Endothelial cell of hepatic sinusoid (primary cell): Measurements from ENCODE around the gene IGF2BP3.
"Not testable (repeated sequence)": the region's sequence is repeated elsewhere in the genome, so short reads cannot be mapped to it uniquely, and the experiment has no call there.

Experiments
- in situ Hi-C: cut with HindIII; loops from 2 replicates; pipeline ENCODE4 v1.10.0; 2017; ENCODE audit warnings: low sequenced_read_pairs

Gene IGF2BP3

GRCh38 chr7:23470330-23471105 lies at the start of gene IGF2BP3:
IGF2BP3 (minus strand) TSS chr7:23470491; CDS start chr7:23470110, 381 bp downstream.
- in situ Hi-C loops: no loop called here

GRCh38 chr7:23514755-23515154 lies 44.5 kb upstream of the IGF2BP3 start:
- in situ Hi-C loops: no loop called here

- in situ Hi-C loops: not testable (repeated sequence)
Observed at GRCh38 chr7:23513746-23514145, 43.5 kb upstream of the IGF2BP3 start.

GRCh38 chr7:23494009-23494408 lies 23.7 kb upstream of the IGF2BP3 start:
- in situ Hi-C loops: no loop called here

GRCh38 chr7:23491502-23491901 lies 21.2 kb upstream of the IGF2BP3 start:
- in situ Hi-C loops: no loop called here

GRCh38 chr7:23490357-23491135 lies 20.3 kb upstream of the IGF2BP3 start:
- in situ Hi-C loops: no loop called here

GRCh38 chr7:23488714-23489113 lies 18.4 kb upstream of the IGF2BP3 start:
- in situ Hi-C loops: not testable (repeated sequence)

GRCh38 chr7:23487670-23488069 lies 17.4 kb upstream of the IGF2BP3 start:
- in situ Hi-C loops: no loop called here

- in situ Hi-C loops: no loop called here
Observed at GRCh38 chr7:23486002-23486773, 15.9 kb upstream of the IGF2BP3 start.

- in situ Hi-C loops: no loop called here
Observed at GRCh38 chr7:23482686-23483085, 12.4 kb upstream of the IGF2BP3 start.

GRCh38 chr7:23477962-23478866 lies 7.9 kb upstream of the IGF2BP3 start:
- in situ Hi-C loops: no loop called here

- in situ Hi-C loops: no loop called here
Observed at GRCh38 chr7:23477157-23477499, 6.8 kb upstream of the IGF2BP3 start.

- in situ Hi-C loops: no loop called here
Observed at GRCh38 chr7:23476286-23477156, 6.2 kb upstream of the IGF2BP3 start.

GRCh38 chr7:23475576-23475839 lies 5.2 kb upstream of the IGF2BP3 start:
- in situ Hi-C loops: no loop called here

- in situ Hi-C loops: no loop called here
Observed at GRCh38 chr7:23474829-23475575, 4.7 kb upstream of the IGF2BP3 start.

- in situ Hi-C loops: no loop called here
Observed at GRCh38 chr7:23474094-23474828, 4.0 kb upstream of the IGF2BP3 start.

- in situ Hi-C loops: no loop called here
Observed at GRCh38 chr7:23473844-23474093, 3.5 kb upstream of the IGF2BP3 start.

GRCh38 chr7:23472956-23473843 lies 2.9 kb upstream of the IGF2BP3 start:
- in situ Hi-C loops: no loop called here
